Stimulated activated CD8-positive, alpha-beta memory T cell treated with anti-CD3 and anti-CD28 coated beads, Interleukin-4, amount 100 ng/mL, for 1 hour (primary cell): ENCODE data around the gene EGLN2.
A peak's percentile ranks its signal among the peaks of the same experiment; 100 is the strongest.
"Not testable (repeated sequence)": the region's sequence is repeated elsewhere in the genome, so short reads cannot be mapped to it uniquely, and the experiment has no call there.

Experiments used
- DNase-seq, 2 donors: peaks; one replicate each; pipeline ENCODE4 v3.0.0-alpha.2; 2020; ENCODE audit warnings: low read depth in 2 of 2, low spot score in 1 of 2

Gene EGLN2

GRCh38 chr19:40801426-40802299 is 2.7 kb downstream of the EGLN2 start:
- DNase-seq = no peak

GRCh38 chr19:40802300-40803169 is 3.5 kb downstream of the EGLN2 start:
- DNase-seq = no peak

- no peak for DNase-seq
Measured at GRCh38 chr19:40803170-40803856, 4.3 kb downstream of the EGLN2 start.

- peak in 1 of 2 donors; percentile 27 for DNase-seq
Measured at GRCh38 chr19:40803857-40804782, 5.1 kb downstream of the EGLN2 start.

GRCh38 chr19:40804783-40805242 is 5.8 kb downstream of the EGLN2 start:
- DNase-seq = no peak

- DNase-seq = no peak
Measured at GRCh38 chr19:40805258-40805868, 6.4 kb downstream of the EGLN2 start.

- peak in 1 of 2 donors; percentile 55 for DNase-seq
Measured at GRCh38 chr19:40806423-40807146, 7.6 kb downstream of the EGLN2 start.

- DNase-seq = no peak
Measured at GRCh38 chr19:40807147-40808020, 8.4 kb downstream of the EGLN2 start.

- no peak for DNase-seq
Measured at GRCh38 chr19:40808021-40808325, 9.0 kb downstream of the EGLN2 start.

- DNase-seq = no peak
Measured at GRCh38 chr19:40808497-40808896, 9.5 kb downstream of the EGLN2 start.

- no peak for DNase-seq
Measured at GRCh38 chr19:40809358-40810086, 10.5 kb downstream of the EGLN2 start.

- DNase-seq = no peak
Measured at GRCh38 chr19:40810160-40810559, 11.2 kb downstream of the EGLN2 start.

- DNase-seq = not testable (repeated sequence)
Measured at GRCh38 chr19:40810649-40811408, 11.8 kb downstream of the EGLN2 start.

GRCh38 chr19:40811478-40812341 is 12.7 kb downstream of the EGLN2 start:
- DNase-seq = no peak

GRCh38 chr19:40812571-40812970 is 13.6 kb downstream of the EGLN2 start:
- DNase-seq = not testable (repeated sequence)

- no peak for DNase-seq
Measured at GRCh38 chr19:40813182-40813581, 14.2 kb downstream of the EGLN2 start.
